CD4-positive, alpha-beta T cell treated with Interleukin-6 for 4 hours (primary cell): Measurements from ENCODE around the gene LAIR1.

Experiments used
- DNase-seq: peaks from one replicate; pipeline ENCODE4 v3.0.0-alpha.2; 2020; ENCODE audit warnings: mixed read lengths

Gene LAIR1

DNA sequence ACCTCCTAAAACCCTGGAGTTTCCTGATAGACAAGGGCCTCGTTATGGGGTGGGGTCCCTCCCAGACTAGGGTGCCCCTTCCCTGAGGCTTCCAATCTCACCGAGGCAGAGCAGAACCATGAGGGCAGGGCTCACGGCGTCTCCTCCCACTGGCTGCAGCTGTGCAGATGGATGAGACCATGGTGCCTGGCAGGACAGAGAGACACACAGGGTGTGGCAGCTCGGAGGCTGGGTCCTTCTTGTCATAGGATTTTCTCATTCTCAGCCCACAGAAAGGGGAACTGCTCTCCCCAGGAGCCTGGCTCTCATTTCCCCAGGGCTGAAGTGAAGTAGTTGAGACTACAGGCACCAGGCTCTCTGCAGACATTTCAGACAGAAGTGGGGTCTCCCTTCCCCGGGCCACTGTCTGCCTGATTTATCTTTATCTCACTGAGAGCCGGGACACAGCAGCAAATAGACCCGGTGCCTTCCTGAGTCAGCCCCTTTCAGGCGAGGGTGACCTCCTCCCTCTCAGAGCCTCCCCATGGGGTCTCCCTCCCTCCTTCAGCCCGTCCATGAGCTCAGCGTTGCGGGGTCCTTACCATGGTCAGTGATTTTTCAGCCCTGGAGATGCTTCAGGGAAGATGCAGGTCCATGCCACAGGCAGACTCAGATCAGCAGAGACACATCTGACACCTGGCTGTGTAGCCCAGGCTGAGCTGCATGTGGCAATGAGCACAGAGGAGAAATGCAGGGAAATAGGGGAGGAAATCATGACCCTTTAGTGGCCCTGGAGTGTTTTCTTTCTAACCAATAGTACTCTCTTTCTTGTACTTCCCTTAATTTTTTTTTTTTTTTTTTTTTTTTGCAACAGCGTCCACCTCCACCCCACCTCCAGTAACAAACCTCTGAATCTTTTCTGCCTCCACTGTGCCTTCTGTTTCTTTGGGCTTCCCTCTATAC lies 52.0 kb downstream of the LAIR1 start, which contains the start of gene LILRA5:
Gene LILRA5 (minus strand): TSS at position 731 of the 942 bp plus-strand sequence. CDS start 147 bp downstream, at position 584.
- DNase-seq, result no peak

DNA sequence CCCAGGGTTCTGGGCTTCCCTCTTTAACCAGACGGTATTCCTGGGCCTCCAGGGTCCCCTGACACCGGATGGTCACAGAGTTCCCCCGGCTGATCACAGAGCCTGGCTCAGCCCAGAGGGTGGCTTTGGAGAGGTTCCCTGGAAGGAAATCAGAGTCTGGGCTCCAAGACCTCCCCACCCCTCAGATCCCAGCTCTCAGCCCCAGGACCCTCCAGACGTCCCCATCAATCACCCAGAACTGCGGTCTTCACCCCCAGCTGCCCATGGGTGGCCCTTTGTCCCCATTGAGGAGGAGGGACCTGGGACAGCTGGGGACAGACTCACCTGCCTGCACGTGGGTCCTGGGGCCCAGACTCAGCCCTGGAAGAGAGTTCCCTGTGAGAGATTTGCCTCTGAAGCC lies 52.7 kb downstream of the LAIR1 start:
- DNase-seq, result no peak

DNA sequence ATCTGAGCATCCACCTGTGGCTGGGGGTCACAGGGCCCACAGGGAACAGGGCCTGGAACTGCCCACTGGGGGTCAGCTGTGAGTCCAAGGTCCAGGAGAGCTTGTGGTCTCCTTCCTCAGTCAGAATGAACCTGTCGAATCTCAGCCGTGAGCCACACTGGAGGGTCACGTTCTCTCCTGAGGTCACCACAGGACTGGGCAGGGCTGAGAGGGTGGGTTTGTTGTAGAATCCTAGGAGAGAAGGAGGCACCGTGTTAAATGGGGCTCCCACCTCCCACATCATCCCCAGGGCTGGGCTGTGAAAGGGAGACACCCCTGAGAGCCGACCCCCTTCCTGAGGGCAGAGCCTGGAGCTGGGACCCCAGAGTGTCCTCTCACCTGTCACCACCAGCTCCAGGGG lies 53.2 kb downstream of the LAIR1 start:
- DNase-seq, result no peak

DNA sequence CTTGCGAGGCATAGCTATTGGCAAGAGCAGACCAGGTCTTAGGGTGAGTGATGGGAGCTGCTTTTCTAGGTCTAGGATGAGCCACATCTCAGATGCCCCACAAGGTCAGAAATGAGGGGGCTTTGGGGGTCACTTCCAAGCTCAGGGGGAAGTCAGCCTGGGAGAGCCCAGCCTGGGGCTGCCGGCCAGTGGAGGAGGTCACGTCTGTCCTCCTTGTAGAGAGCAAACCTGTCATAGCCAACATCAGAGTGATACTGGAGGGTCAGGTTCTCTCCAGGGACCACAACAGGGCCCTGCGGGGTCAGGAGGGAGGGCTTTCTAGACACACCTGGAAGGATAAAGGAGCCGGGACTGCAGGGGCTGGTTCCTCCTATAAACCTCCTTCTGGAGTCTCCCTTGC lies 54.2 kb downstream of the LAIR1 start:
- DNase-seq, result no peak

DNA sequence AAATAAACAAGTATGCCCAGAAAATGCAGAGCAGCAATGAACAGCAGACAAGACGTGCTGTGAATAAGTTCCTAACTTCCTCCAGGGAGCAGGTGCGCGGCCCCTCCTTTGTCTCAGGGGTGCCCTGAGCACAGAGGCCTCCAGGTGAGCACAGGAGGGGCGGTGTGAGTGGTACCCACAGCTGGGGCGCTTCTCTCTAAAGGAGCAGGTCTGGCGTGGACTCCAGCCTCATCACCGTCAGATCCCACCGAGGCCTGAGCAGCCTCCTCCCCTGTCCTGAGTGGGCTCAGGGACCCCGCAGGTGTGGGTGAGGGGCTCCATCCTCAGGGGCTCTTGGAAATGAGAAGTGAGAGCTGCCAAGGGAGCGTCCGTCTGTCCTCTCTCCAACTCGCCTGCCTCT lies 54.9 kb downstream of the LAIR1 start:
- no peak for DNase-seq

DNA sequence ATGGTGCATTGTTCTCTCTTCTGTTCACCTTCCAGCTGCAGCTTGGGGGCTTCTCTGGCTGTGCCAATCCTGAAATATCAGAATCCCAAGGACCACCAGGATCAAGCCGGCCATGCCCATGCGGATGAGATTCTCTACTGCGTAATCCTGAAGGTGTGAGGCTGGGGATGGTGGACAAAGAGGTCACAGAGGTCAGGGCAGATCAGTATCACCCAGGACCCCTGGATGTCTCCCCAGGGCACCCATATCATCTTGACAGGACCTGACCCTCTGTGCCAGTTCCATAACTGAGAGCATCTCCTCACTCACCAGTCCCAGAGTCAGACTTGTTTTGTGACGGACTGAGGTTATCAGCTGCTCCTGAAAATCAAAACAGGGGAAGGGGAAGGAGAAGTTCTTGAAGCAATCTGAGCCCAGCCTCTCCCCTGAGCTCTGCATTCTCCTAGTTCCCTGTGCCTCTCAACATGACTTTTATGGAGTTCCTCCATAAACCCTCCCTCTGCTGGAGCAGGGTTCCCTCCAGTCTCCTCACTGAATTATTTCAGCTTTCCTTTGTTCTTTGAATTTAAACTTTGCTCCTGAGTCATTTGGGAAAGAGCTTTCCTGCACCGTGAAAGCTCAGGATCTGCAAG lies 57.2 kb downstream of the LAIR1 start:
- DNase-seq, result no peak

DNA sequence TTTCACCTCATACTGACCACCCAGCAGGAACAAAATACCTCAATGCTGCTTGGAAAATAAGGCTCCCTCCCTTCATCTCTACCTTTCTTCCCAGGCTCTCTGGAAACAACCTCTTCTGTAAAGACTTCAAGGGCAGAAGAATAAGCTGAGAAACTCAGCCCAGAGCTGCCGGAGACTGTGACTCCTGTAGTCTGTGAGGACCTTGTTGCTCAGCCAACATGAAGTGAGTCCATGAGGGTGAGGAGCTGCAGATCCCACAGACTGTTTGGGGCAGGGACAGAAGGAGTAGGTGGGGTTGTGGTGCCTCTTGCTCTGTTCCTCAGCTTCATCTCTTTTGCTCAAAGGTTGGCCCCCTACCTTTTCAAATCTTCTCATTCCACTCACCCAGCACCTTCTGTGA lies 59.6 kb downstream of the LAIR1 start:
- DNase-seq, result no peak

DNA sequence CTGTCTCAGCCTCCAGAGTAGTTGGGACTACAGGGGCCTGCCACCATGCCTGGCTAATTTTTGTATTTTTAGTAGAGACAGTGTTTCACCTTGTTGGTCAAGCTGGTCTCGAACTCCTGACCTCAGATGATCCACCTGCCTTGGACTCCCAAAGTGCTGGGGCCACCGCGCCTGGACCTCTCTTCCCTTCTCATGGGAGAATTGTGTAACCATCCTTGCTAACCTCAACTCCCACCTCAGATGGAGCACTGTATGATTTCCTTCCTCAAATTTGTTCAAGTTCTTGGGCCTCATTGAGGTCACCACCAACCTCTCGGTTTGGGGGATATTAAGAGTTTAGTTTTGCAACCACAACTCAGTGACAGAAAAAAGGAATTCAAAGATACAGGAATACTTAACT lies 62.5 kb downstream of the LAIR1 start:
- no peak for DNase-seq
